Measurements from ENCODE around the gene NOL4L.
"Not testable (repeated sequence)": the region's sequence is repeated elsewhere in the genome, so short reads cannot be mapped to it uniquely, and the experiment has no call there.

NOL4L gene

DNA sequence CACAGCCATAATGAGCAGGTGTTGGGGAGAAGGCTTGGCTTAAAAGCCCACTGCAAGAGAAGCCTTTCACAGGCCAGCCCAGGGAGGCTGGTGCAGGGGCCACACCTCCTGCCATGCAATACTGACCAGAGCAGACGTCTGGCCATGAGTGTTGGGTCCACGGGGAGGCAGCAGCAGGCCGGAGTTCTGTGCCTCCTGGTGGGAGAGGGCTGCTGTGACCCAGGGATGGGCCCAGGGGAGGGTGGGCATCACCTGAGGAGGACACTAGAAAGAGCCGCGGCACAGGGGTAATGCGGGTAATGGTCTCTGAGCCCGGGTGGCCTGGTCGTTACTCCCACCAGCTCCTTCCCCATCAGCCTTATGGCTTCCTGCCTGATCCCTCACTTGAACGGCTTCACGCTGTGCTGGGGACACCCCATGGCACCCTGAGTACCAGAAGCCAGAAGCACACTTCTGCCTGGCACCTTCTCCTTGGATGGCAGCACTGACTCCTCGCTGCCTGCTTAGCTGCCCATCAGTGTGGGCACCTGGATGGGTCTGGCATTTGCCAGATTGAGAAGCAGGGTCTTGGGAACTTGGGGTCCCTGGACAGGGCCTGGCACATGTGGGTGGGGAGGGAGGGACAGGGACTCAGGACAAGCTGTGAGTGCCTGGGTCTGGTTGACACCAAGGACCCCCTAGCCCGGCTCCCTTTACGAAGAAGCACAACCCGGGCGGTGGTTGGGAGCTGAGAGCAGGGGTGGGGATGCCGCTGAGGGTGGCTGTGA, 118.2 kb downstream of the NOL4L start:
- Histone ChIP-seq H3K27me3 (ENCODE audit: control insufficient read depth, insufficient read depth, low read length) (no peaks in the 10 kb centered on the region), H3K36me3 (ENCODE audit: control insufficient read depth, insufficient read depth, low read length) (peaks cover 13% of the 10 kb centered on the region), H3K9me3 (ENCODE audit: control insufficient read depth, insufficient read depth, low read length) (no peaks in the 10 kb centered on the region), H3K4me3 (ENCODE audit: low read depth, low read length) (no peak overlapping the region), H3K9ac (ENCODE audit: low read depth, low read length) (peak overlapping the region; percentile 37), H3K4me1 (ENCODE audit: control insufficient read depth, insufficient read depth, low read length) (peaks cover 4% of the 10 kb centered on the region)

DNA sequence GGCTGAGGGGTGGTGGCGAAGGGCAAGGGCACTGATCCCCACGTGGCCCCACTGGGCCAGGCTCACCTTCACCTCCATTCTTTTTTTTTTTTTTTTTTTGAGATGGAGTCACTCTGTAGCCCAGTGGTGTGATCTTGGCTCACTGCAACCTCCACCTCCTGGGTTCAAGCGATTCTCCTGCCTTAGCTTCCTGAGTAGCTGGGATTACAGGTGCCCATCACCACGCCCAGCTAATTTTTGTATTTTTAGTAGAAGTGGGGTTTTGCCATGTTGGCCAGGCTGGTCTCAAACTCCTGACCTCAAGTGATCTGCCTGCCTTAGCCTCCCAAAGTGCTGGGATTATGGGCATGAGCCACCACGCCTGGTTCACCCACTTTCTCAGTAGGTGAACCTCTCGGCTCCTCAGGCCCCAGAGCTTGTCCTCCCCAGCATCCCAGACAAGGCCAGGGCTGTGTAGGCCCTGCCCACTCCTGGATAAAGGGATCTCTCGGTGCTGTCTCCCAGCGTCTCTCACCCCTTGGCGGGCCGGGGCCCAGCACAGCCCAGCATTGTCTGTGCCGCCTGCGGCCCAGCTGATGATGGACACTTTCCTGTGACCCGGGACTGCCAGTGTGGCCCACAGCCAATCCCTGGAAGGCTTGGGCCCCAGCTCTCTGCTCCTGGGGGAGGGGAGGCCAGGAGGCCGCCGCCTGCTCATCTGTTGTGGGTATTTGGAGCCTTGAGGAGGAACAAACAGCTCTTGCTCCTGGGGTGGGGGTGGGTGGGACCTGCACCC, 119.0 kb downstream of the NOL4L start:
- not testable (repeated sequence) for H3K9ac ChIP-seq (ENCODE audit: low read depth, low read length)

DNA sequence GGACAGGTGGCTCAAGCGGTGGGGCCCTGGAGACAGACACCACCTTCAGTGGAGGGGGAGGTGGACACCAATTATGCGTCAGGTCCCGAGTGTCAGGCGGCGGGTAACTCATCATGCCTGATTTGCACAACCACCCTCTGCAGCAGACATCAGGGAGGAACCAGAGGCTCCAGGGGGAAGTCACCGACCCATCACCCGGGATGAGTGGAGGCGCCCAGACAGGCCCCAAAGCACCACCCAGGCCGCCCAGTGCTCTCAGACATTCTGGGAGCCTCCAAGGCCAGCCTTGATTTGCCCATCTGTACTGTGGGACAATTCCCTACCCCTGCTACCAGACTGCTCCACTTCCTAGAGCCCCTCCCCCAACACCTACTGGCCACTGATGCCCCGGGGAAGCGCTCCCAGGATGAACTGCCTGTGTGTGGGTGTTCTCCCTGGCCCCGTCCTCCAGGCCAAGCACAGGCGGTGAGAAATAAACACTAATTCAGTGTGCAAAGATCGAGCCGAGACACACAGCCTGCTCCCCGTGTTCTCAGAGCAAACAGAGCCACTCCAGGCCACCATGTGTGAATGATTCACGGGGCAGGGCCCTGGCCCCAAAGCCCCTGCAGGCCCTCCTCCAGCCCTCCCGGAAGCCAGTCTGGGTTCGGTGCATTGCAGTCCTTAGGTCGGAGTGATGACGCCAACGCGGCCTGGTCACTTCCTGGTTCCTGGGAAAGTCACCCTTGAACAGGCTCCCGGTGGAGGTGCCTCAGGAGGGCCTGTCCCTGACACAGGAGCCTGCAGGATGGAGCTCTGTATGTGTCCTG, 119.8 kb downstream of the NOL4L start:
- Histone ChIP-seq H3K9me3 (ENCODE audit: control insufficient read depth, insufficient read depth, low read length) (no peaks in the 10 kb centered on the region), H3K27me3 (ENCODE audit: control insufficient read depth, insufficient read depth, low read length) (no peaks in the 10 kb centered on the region), H3K36me3 (ENCODE audit: control insufficient read depth, insufficient read depth, low read length) (peaks cover 5% of the 10 kb centered on the region), H3K4me3 (ENCODE audit: low read depth, low read length) (no peak overlapping the region), H3K9ac (ENCODE audit: low read depth, low read length) (peak overlapping the region; percentile 24), H3K4me1 (ENCODE audit: control insufficient read depth, insufficient read depth, low read length) (peaks cover 4% of the 10 kb centered on the region)

More for the DNA sequence above, 119.0 kb downstream of the NOL4L start:
- not testable (repeated sequence) for H3K9me3 ChIP-seq (ENCODE audit: control insufficient read depth, insufficient read depth, low read length); H3K36me3 ChIP-seq (ENCODE audit: control insufficient read depth, insufficient read depth, low read length); H3K27me3 ChIP-seq (ENCODE audit: control insufficient read depth, insufficient read depth, low read length); H3K4me1 ChIP-seq (ENCODE audit: control insufficient read depth, insufficient read depth, low read length); H3K4me3 ChIP-seq (ENCODE audit: low read depth, low read length)

DNA sequence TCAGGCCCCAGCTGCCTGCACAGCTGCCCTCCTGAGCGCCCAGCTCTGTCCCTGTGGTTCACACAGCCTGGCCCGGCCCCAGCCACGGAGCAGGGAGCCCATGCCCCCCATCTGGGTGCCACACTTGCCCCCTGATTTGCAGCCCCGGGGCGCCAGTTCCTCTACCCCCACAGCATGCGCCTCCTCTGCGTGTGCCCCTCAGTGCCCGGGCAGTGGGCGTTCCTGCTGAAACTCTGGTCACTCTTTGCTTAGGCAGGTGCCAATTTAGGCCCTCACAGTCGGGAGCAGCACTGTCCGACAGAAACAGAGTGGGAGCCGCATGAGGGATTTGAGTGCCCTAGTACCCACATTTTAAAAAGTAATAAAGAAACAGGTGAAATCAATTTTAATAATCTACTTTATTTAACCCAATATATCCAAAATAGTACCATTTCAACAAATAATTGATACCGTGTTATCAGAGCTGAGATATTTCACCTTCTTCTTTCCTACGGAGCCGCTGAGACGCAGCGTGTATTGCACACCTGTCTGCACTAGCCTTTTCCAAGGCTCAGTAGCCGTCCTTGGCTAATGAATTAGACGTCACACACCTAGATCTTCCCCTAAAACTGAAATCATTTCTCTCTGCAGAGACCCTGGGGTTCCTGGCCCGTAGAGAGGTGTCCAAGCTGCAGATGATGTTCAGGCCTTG, 120.6 kb downstream of the NOL4L start:
- Histone ChIP-seq H3K4me1 (ENCODE audit: control insufficient read depth, insufficient read depth, low read length) (peaks cover 4% of the 10 kb centered on the region), H3K9me3 (ENCODE audit: control insufficient read depth, insufficient read depth, low read length) (no peaks in the 10 kb centered on the region), H3K9ac (ENCODE audit: low read depth, low read length) (no peak overlapping the region), H3K36me3 (ENCODE audit: control insufficient read depth, insufficient read depth, low read length) (no peaks in the 10 kb centered on the region), H3K27me3 (ENCODE audit: control insufficient read depth, insufficient read depth, low read length) (no peaks in the 10 kb centered on the region), H3K4me3 (ENCODE audit: low read depth, low read length) (no peak overlapping the region)

DNA sequence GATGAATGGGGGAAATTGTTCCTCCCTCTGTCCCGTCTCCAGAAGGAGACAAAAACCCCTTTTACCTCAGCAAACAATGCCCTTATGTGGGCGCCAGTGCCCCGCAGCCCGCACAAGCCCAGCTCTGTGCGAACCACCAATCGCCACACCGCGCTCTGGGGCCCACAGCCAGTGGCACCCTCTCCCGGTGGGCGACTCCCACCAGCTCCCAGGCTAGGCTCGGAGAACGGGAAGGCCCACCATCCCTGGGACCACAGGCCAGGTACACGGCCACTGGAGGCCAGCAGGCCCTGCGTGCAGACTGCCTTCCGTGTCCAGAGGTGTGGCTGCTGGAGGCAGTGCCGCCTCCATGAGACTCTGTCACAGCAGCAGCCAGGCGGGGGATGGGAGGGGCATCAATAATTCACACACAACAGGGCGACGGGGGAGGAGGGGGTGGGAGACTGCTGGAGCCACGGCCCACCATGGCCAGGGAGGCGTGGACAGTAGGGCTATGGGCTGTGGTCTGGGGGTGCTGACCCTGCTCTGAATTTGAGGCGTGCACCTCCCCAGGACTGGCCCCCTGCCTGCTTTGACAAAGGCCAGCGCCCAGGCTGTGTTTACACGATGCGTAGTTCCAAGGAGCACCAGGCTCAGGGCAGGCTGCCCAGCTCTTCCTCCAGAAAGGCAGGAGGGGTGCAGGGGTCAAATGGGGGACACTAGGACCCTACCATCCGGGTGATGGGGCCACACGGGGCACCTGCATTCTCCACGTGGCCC, 121.3 kb downstream of the NOL4L start:
- H3K4me3 ChIP-seq (ENCODE audit: low read depth, low read length), result no peak overlapping the region
- H3K36me3 ChIP-seq (ENCODE audit: control insufficient read depth, insufficient read depth, low read length), result no peaks in the 10 kb centered on the region
- H3K9ac ChIP-seq (ENCODE audit: low read depth, low read length), result peak overlapping the region; percentile 24
- no peaks in the 10 kb centered on the region for H3K27me3 ChIP-seq (ENCODE audit: control insufficient read depth, insufficient read depth, low read length)
- H3K4me1 ChIP-seq (ENCODE audit: control insufficient read depth, insufficient read depth, low read length), result peaks cover 4% of the 10 kb centered on the region
- no peaks in the 10 kb centered on the region for H3K9me3 ChIP-seq (ENCODE audit: control insufficient read depth, insufficient read depth, low read length)

DNA sequence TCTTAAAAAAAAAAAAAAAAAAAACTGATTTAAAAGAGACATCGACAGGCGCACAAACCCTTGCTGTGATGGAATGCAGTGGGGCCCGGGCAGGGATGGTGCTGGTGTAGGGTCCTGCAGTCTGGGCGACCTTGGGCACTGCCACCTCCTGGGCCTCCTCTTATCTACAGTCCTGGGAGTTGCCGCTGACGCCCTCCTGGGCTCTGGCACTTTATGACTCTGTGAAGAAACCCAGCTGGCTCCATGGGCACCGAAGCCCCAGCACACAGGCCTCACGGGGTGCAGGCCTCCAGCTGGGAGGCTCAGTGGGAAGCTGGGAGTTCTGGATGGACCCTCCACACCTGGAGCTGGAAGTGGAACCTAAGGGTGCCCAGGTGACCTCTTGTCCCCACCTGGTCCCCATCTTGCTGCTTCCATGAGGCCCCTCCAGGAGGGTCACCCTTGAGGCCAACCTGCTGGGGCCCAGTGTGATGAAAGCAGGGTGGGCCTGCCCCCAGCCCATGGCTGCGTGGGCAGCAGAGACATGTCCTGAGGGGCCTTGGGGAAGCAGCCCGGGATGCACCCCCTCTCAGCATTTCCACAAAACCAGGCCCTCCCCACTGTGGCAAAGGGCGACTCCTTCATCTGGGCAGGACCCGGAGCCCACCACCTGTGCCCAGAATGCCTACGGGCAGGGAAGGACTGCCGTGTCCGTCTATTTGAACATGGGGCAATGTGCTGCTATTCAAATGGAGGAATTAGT, 122.1 kb downstream of the NOL4L start:
- H3K4me1 ChIP-seq (ENCODE audit: control insufficient read depth, insufficient read depth, low read length), result peaks cover 4% of the 10 kb centered on the region
- H3K4me3 ChIP-seq (ENCODE audit: low read depth, low read length), result no peak overlapping the region
- no peaks in the 10 kb centered on the region for H3K36me3 ChIP-seq (ENCODE audit: control insufficient read depth, insufficient read depth, low read length)
- H3K9me3 ChIP-seq (ENCODE audit: control insufficient read depth, insufficient read depth, low read length), result no peaks in the 10 kb centered on the region
- no peaks in the 10 kb centered on the region for H3K27me3 ChIP-seq (ENCODE audit: control insufficient read depth, insufficient read depth, low read length)
- no peak overlapping the region for H3K9ac ChIP-seq (ENCODE audit: low read depth, low read length)

DNA sequence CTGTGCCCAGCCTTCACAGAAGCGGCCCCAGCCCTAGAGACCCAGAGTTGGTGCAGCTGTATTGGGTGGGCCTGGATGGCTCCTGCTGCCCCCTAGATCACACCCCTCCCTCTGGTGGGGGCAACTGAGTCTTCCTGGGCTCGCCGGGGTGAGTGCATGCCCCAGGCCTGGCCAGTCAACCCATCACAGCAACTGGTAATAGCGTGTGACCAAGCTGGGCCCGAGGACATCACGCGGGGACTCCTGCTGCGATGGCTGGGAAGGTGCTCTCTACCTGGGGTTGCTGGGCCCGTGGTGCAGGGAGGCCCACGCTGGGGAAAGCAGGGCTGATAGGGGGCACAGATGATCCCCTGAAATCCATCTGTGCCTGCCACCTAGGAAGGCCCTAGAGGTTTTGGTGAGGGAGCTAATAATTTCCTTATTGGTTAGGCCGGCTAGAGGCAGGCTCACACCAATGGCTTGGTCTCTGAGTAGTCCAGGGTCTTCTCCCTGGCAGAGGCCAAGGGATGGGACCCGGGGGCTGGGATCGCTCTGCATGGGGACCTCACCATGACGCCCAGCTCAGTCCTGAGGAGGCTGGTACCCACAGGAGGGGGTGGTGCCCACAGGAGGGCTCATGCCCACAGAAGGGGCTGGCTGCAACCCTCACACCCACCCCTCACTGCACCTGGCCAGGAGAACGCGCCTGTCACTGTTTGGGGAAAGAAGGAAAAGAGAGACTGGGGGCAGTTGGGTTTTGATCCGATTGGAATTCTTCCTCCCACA, 123.1 kb downstream of the NOL4L start:
- Histone ChIP-seq H3K9ac (ENCODE audit: low read depth, low read length) (no peak overlapping the region), H3K27me3 (ENCODE audit: control insufficient read depth, insufficient read depth, low read length) (no peaks in the 10 kb centered on the region), H3K4me3 (ENCODE audit: low read depth, low read length) (no peak overlapping the region), H3K9me3 (ENCODE audit: control insufficient read depth, insufficient read depth, low read length) (no peaks in the 10 kb centered on the region), H3K36me3 (ENCODE audit: control insufficient read depth, insufficient read depth, low read length) (no peaks in the 10 kb centered on the region), H3K4me1 (ENCODE audit: control insufficient read depth, insufficient read depth, low read length) (peaks cover 7% of the 10 kb centered on the region)

DNA sequence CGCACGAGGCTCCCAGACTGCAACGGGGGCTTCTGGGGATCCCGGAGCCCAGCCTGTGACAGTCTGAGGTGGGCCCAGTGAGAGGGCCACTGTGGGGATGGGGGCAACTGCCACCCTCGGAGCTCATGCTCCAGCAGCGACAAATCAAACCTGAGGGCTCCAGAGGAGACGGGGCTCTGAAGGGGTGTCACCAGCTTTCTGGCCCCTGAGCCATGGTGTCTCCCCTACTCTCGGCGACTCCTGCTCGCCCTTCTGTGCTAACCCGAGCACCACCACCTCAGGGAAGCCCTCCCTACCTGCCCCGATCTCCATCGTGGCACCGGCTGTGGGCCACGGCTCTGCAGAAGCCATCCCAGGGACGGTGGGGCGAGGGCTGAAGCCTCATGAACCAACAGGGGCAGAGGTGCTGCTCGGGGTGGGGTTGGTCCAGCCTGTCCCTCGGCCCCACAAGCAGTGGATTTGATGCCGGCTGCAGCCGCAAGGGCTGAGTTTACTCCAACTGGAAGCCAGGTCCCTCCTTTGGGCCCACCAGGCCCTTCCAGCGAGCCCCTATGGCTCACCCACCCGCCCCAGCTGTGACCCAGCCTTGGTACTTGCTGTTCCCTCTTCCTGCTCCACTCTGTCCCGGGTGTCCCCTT, 124.3 kb downstream of the NOL4L start:
- H3K4me1 ChIP-seq (ENCODE audit: control insufficient read depth, insufficient read depth, low read length), result peaks cover 7% of the 10 kb centered on the region
- no peaks in the 10 kb centered on the region for H3K36me3 ChIP-seq (ENCODE audit: control insufficient read depth, insufficient read depth, low read length)
- no peak overlapping the region for H3K9ac ChIP-seq (ENCODE audit: low read depth, low read length)
- H3K27me3 ChIP-seq (ENCODE audit: control insufficient read depth, insufficient read depth, low read length), result no peaks in the 10 kb centered on the region
- H3K4me3 ChIP-seq (ENCODE audit: low read depth, low read length), result no peak overlapping the region
- no peaks in the 10 kb centered on the region for H3K9me3 ChIP-seq (ENCODE audit: control insufficient read depth, insufficient read depth, low read length)

DNA sequence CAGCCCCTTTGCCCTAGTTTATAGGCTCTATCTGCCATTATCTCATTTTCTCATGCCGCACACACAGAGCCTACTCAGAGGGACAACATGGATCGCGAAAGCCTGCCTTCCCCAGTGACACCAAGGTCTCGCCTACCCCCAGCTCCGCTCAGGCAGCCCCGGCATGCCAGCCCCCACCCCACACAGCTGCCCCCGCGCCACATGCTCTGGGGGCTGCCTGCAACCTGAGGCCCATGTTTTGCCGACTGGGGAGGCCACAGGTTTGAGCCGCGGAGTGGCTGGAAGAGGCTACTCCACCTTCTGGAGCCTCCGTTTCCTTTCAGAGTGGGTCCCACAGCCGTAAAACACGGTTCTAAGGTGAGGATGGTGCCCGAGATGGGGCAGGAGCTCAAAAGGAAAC, 124.9 kb downstream of the NOL4L start:
- Histone ChIP-seq H3K4me3 (ENCODE audit: low read depth, low read length) (no peak overlapping the region), H3K9me3 (ENCODE audit: control insufficient read depth, insufficient read depth, low read length) (no peaks in the 10 kb centered on the region), H3K36me3 (ENCODE audit: control insufficient read depth, insufficient read depth, low read length) (no peaks in the 10 kb centered on the region), H3K4me1 (ENCODE audit: control insufficient read depth, insufficient read depth, low read length) (peaks cover 7% of the 10 kb centered on the region), H3K9ac (ENCODE audit: low read depth, low read length) (no peak overlapping the region), H3K27me3 (ENCODE audit: control insufficient read depth, insufficient read depth, low read length) (no peaks in the 10 kb centered on the region)

DNA sequence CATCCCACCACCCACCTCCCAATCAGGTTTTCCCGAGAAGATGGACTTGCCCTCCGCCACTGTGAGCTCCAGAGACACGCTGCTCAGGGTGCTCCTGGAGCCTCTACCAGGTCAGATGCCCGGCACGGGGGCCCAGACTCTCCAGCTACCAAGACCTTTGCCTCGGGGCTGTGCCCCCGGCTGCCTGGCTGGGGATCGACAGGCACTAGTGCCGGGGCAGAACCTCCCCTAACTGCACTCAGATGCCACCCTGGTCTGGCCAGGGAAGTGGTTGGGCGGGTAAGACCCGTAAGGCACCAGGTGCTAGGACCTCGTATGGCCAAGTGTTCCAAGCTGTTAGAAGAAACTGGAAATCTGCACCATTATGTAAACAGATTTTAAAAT, 126.3 kb downstream of the NOL4L start:
- H3K36me3 ChIP-seq (ENCODE audit: control insufficient read depth, insufficient read depth, low read length), result peaks cover 2% of the 10 kb centered on the region
- no peaks in the 10 kb centered on the region for H3K9me3 ChIP-seq (ENCODE audit: control insufficient read depth, insufficient read depth, low read length)
- no peak overlapping the region for H3K9ac ChIP-seq (ENCODE audit: low read depth, low read length)
- H3K4me1 ChIP-seq (ENCODE audit: control insufficient read depth, insufficient read depth, low read length), result peaks cover 3% of the 10 kb centered on the region
- H3K4me3 ChIP-seq (ENCODE audit: low read depth, low read length), result no peak overlapping the region
- no peaks in the 10 kb centered on the region for H3K27me3 ChIP-seq (ENCODE audit: control insufficient read depth, insufficient read depth, low read length)

All from iPS-15b (cell line).